ENCODE data around the gene WWOX. TPM values are rescaled to one million over a fixed set of nuclear protein-coding genes. Genes with fewer than 3 reads are reported as not detected.

WWOX gene
- total and polyA plus RNA-seq, 2 of the 13 experiments (the other 11 are each of a cell fraction or from before 2014, with no cell fraction given): 9.1 to 37.4 TPM

DNA sequence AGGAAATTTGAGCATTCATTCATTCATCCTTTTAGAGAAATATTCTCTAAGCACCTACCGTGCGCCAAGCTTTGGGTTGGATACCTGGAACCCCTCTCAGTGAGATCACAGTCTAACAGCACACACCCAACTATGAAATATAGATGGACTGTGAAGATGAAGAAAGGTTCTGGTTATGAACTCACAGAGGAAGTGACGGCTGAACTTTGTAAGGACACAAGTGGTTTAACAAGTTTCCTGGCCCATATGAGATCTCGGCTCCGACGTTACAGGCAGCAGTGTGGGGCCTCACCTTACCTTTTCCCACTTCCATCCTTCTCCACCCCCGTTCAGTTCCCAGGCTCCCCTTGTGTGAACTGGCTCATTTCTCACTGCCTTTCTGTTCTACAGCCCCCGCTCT lies 1094.8 kb downstream of the WWOX start:
- Histone ChIP-seq H3K36me3 (replicated peaks in 1 of 2; ENCODE audit: control insufficient read depth in 1 of 2, insufficient read depth in 2 of 2, low read length in 2 of 2) (no peaks in the 10 kb centered on the region), H3K27me3 (ENCODE audit: control insufficient read depth in 1 of 2, insufficient read depth in 2 of 2, low read length in 2 of 2) (no peaks in the 10 kb centered on the region), H3K9me3 (ENCODE audit: low read length) (no peaks in the 10 kb centered on the region), H2AFZ (ENCODE audit: low read length) (no peak overlapping the region), H3K79me2 (ENCODE audit: insufficient read depth, low read length) (no peaks in the 10 kb centered on the region), H3K4me3 (replicated peaks in 1 of 3; ENCODE audit: insufficient read depth in 1 of 3, low read depth in 2 of 3, low read length in 3 of 3) (no peak overlapping the region), H3K27ac (ENCODE audit: extremely low read length, insufficient read depth, low read length) (no peak overlapping the region), H3K4me1 (ENCODE audit: insufficient read depth, low read length) (peaks cover 4% of the 10 kb centered on the region; the same call in 1 of the 2 replicates), H3K9ac (ENCODE audit: insufficient read depth, low read depth, low read length) (no peak overlapping the region), H4K20me1 (ENCODE audit: insufficient read depth, low read length) (no peaks in the 10 kb centered on the region), H3K4me2 (ENCODE audit: low read depth, low read length) (no peak overlapping the region)
- CTCF ChIA-PET (ENCODE audit: low intra/inter-chr PET ratio, low total read pairs): no interaction called here
- BruUV-seq (replicated peaks): no TSS peak
- FAIRE-seq (no peak), ATAC-seq (no peak), DNase-seq (ENCODE audit: low spot score) (no peak)
- intact Hi-C loops (cut with micrococcal nuclease; ENCODE audit: unreplicated experiment) (no loop called here), in situ Hi-C loops (cut with HindIII; ENCODE audit: extremely low pct_ligation_motif_present, low pct_unique_long_range_greater_than_20kb) (no loop called here)
- POLR2A ChIA-PET: no interaction called here
- WGBS (ENCODE audit: low lambda C conversion rate): 58% methylated on average over 8 of the region's 8 CpGs
- TF ChIP-seq, protein P1, sequence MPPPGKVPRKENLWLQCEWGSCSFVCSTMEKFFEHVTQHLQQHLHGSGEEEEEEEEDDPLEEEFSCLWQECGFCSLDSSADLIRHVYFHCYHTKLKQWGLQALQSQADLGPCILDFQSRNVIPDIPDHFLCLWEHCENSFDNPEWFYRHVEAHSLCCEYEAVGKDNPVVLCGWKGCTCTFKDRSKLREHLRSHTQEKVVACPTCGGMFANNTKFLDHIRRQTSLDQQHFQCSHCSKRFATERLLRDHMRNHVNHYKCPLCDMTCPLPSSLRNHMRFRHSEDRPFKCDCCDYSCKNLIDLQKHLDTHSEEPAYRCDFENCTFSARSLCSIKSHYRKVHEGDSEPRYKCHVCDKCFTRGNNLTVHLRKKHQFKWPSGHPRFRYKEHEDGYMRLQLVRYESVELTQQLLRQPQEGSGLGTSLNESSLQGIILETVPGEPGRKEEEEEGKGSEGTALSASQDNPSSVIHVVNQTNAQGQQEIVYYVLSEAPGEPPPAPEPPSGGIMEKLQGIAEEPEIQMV (CRISPR knock-in tag; IDR thresholded peaks at IDR 0.05; ENCODE audit: low read depth): no peak
- TF ChIP-seq BHLHE40 (IDR thresholded peaks at IDR 0.05; ENCODE audit: low read length) (no peak), NCOA2 (CRISPR knock-in tag; IDR thresholded peaks at IDR 0.05) (no peak), NFIB (CRISPR knock-in tag; IDR thresholded peaks at IDR 0.05; ENCODE audit: borderline replicate concordance) (no peak), ZNF17 (CRISPR knock-in tag; IDR thresholded peaks at IDR 0.05) (no peak), HDAC2 (CRISPR knock-in tag; IDR thresholded peaks at IDR 0.05) (no peak), PPARG (CRISPR knock-in tag; conservative IDR thresholded peaks at IDR 0.05) (no peak), ARNT (IDR thresholded peaks at IDR 0.05) (no peak), NAIF1 (CRISPR knock-in tag; IDR thresholded peaks at IDR 0.05; ENCODE audit: borderline replicate concordance) (no peak), ZNF263 (CRISPR knock-in tag; IDR thresholded peaks at IDR 0.05) (no peak)
- TF ChIP-seq, protein P2, sequence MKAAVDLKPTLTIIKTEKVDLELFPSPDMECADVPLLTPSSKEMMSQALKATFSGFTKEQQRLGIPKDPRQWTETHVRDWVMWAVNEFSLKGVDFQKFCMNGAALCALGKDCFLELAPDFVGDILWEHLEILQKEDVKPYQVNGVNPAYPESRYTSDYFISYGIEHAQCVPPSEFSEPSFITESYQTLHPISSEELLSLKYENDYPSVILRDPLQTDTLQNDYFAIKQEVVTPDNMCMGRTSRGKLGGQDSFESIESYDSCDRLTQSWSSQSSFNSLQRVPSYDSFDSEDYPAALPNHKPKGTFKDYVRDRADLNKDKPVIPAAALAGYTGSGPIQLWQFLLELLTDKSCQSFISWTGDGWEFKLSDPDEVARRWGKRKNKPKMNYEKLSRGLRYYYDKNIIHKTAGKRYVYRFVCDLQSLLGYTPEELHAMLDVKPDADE (CRISPR knock-in tag; IDR thresholded peaks at IDR 0.05): no peak
- TF ChIP-seq, protein P3, sequence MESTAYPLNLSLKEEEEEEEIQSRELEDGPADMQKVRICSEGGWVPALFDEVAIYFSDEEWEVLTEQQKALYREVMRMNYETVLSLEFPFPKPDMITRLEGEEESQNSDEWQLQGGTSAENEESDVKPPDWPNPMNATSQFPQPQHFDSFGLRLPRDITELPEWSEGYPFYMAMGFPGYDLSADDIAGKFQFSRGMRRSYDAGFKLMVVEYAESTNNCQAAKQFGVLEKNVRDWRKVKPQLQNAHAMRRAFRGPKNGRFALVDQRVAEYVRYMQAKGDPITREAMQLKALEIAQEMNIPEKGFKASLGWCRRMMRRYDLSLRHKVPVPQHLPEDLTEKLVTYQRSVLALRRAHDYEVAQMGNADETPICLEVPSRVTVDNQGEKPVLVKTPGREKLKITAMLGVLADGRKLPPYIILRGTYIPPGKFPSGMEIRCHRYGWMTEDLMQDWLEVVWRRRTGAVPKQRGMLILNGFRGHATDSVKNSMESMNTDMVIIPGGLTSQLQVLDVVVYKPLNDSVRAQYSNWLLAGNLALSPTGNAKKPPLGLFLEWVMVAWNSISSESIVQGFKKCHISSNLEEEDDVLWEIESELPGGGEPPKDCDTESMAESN (CRISPR knock-in tag; conservative IDR thresholded peaks at IDR 0.05): no peak
- TF ChIP-seq, protein P4, sequence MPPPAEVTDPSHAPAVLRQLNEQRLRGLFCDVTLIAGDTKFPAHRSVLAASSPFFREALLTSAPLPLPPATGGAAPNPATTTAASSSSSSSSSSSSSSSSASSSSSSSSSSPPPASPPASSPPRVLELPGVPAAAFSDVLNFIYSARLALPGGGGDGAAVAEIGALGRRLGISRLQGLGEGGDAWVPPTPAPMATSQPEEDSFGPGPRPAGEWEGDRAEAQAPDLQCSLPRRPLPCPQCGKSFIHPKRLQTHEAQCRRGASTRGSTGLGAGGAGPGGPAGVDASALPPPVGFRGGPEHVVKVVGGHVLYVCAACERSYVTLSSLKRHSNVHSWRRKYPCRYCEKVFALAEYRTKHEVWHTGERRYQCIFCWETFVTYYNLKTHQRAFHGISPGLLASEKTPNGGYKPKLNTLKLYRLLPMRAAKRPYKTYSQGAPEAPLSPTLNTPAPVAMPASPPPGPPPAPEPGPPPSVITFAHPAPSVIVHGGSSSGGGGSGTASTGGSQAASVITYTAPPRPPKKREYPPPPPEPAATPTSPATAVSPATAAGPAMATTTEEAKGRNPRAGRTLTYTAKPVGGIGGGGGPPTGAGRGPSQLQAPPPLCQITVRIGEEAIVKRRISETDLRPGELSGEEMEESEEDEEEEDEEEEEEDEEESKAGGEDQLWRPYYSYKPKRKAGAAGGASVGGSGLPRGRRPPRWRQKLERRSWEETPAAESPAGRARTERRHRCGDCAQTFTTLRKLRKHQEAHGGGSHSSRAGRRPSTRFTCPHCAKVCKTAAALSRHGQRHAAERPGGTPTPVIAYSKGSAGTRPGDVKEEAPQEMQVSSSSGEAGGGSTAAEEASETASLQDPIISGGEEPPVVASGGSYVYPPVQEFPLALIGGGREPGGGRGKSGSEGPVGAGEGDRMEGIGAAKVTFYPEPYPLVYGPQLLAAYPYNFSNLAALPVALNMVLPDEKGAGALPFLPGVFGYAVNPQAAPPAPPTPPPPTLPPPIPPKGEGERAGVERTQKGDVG (CRISPR knock-in tag; IDR thresholded peaks at IDR 0.05; ENCODE audit: borderline replicate concordance): no peak
- TF ChIP-seq, protein P5, sequence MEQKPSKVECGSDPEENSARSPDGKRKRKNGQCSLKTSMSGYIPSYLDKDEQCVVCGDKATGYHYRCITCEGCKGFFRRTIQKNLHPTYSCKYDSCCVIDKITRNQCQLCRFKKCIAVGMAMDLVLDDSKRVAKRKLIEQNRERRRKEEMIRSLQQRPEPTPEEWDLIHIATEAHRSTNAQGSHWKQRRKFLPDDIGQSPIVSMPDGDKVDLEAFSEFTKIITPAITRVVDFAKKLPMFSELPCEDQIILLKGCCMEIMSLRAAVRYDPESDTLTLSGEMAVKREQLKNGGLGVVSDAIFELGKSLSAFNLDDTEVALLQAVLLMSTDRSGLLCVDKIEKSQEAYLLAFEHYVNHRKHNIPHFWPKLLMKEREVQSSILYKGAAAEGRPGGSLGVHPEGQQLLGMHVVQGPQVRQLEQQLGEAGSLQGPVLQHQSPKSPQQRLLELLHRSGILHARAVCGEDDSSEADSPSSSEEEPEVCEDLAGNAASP (CRISPR knock-in tag; IDR thresholded peaks at IDR 0.05; ENCODE audit: borderline replicate concordance): no peak
